BJ (cell line): ENCODE results near the gene TSHR. TPM values are rescaled to one million over a fixed set of nuclear protein-coding genes. Genes with fewer than 3 reads are reported as not detected.

Experiments
- CTCF ChIA-PET: fragments of 350-600 bp; formaldehyde crosslinking; extraction: SDS; loops from one replicate; lab custom pipeline; 2021; ENCODE audit warnings: antibody characterized with exemption, inconsistent platforms; lab: Yijun Ruan, JAX
- POLR2A ChIA-PET: fragments of 300-600 bp; sonication (Branson Sonifier 250); formaldehyde crosslinking; extraction: SDS; loops from one replicate; lab custom pipeline; 2021; ENCODE audit warnings: antibody characterized with exemption; lab: Charles Lee
- DNase-seq: peaks from one replicate; pipeline ENCODE4 v3.0.0-alpha.2; 2011; ENCODE audit warnings: low read depth
- H3K27me3 ChIP-seq: 2 replicates; pipeline ENCODE4 v1.6.0; 2011; ENCODE audit warnings: low read length; ENCODE audit not compliant: control insufficient read depth, insufficient read depth
- H3K36me3 ChIP-seq: 2 replicates; pipeline ENCODE4 v1.5.1; 2011; ENCODE audit warnings: low read length; ENCODE audit not compliant: control insufficient read depth, insufficient read depth
- H3K4me3 ChIP-seq: 2 replicates; pipeline ENCODE4 v1.5.1; 2011; ENCODE audit warnings: low read depth, mild to moderate bottlenecking, control low read depth, low read length
- CTCF ChIP-seq: IDR thresholded peaks from 2 replicates; pipeline ENCODE4 v1.5.1; 2011; ENCODE audit warnings: low read depth, mild to moderate bottlenecking, control low read depth, inconsistent platforms, low read length, moderate library complexity; ENCODE audit not compliant: insufficient read depth
- polyA plus RNA-seq: library from polyadenylated mRNA; depleted of rRNA; stranded (reverse); fragments of >200 nt; gene quantifications from 2 replicates; pipeline ENCODE4 v1.2.3, GENCODE V29; 2011

Gene TSHR
- polyA plus RNA-seq, 1 experiment, result not detected

GRCh38 chr14:81125536-81125935, 170.1 kb downstream of the TSHR start:
- no peak for DNase-seq
- TF ChIP-seq CTCF, result no peak
- ChIA-PET CTCF (no interaction called here), POLR2A (no interaction called here)
- H3K36me3 ChIP-seq, result no peaks in the 10 kb centered on the region
- no peaks in the 10 kb centered on the region for H3K27me3 ChIP-seq
- H3K4me3 ChIP-seq, result no peak overlapping the region

- Histone ChIP-seq H3K4me3 (no peak overlapping the region), H3K27me3 (no peaks in the 10 kb centered on the region), H3K36me3 (no peaks in the 10 kb centered on the region)
- TF ChIP-seq CTCF, result no peak
- CTCF ChIA-PET, result no interaction called here
- POLR2A ChIA-PET, result no interaction called here
- no peak for DNase-seq
Observed at GRCh38 chr14:81127785-81128184, 172.4 kb downstream of the TSHR start.

- Histone ChIP-seq H3K27me3 (no peaks in the 10 kb centered on the region), H3K4me3 (no peak overlapping the region), H3K36me3 (no peaks in the 10 kb centered on the region)
- DNase-seq, result no peak
- ChIA-PET POLR2A (no interaction called here), CTCF (no interaction called here)
- TF ChIP-seq CTCF, result no peak
Observed at GRCh38 chr14:81129242-81129641, 173.8 kb downstream of the TSHR start.

- no peak for TF ChIP-seq CTCF
- ChIA-PET POLR2A (no interaction called here), CTCF (no interaction called here)
- no peaks in the 10 kb centered on the region for H3K36me3 ChIP-seq
- no peak overlapping the region for H3K4me3 ChIP-seq
- no peaks in the 10 kb centered on the region for H3K27me3 ChIP-seq
- no peak for DNase-seq
Observed at GRCh38 chr14:81132468-81132867, 177.0 kb downstream of the TSHR start.

GRCh38 chr14:81133400-81133799, 178.0 kb downstream of the TSHR start:
- ChIA-PET POLR2A (no interaction called here), CTCF (no interaction called here)
- no peak for TF ChIP-seq CTCF

More at GRCh38 chr14:81133400-81133799, 178.0 kb downstream of the TSHR start:
- Histone ChIP-seq H3K4me3 (no peak overlapping the region), H3K36me3 (no peaks in the 10 kb centered on the region), H3K27me3 (no peaks in the 10 kb centered on the region)
- no peak for DNase-seq
